Measurements from ENCODE around the gene KRT37. TPM values are rescaled to one million over a fixed set of nuclear protein-coding genes. Genes with fewer than 3 reads are reported as not detected.

The KRT37 gene
- not detected in 2 replicates for total RNA-seq

DNA sequence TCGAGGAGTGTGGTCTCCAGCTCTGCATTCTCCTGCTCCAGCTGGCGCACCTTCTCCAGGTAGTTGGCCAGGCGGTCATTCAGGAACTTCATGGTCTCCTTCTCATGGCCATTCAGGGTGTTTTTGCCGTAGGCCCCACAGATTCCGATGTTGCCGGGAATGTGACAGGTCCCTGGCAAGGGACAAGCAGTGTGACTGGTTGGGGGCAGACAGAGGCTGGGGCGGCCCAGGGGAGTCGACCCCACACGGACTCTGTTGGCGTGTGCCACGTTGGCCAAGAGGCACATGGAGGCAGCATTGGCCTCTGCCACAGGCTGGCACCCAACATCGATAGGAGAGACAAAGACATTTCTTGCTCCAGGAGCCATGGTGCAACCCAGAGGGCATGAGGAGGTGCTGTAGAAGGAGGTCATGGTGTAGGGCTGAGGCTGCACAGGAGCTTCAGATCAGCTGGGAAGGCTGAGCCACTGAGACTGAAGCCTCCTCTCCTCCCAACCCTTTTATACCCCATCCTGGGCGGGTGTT lies at the start of gene KRT37:
Gene KRT37, minus strand, starts transcription at position 475 of the 525 bp plus-strand sequence. Its CDS starts 62 bp downstream, at position 413.

DNA sequence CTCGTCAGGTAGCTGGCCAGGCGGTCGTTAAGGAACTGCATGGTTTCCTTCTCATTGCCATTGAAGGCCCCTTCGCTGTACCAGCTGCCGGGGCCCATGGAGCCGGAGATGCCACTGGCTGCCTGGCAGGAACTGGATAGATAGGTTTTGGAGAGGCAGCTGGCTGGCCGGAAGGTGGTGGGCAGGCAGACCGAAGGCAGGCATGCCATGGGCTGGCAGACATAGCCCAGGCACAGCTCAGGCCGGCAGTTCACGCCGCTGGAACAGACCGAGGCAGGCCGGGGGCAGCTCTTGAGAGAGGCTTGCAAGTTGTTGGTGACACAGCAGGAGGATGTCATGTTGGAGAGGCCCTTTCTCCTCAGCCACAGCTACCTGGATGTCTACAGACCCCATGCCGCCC lies 42.6 kb upstream of the KRT37 start, which contains the start of gene KRT32:
Gene KRT32, minus strand, starts transcription at position 399 of the 400 bp plus-strand sequence. Its CDS starts 61 bp downstream, at position 338.

DNA sequence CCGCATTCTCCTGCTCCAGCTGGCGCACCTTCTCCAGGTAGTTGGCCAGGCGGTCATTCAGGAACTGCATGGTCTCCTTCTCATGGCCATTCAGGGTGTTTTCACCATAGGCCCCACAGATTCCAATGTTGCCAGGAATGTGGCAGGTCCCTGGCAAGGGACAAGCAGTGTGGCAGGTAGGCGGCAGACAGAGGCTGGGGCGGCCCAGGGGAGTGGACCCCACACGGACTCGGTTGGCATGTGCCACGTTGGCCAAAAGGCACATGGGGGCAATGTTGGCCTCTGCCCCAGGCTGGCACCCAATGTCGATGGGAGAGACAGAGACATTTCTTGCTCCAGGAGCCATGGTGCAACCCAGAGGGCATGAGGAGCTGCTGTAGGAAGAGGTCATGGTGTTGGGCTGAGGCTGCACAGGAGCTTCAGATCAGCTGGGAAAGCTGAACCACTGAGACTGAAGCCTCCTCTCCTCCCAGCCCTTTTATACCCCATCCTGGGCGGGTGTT lies 16.2 kb upstream of the KRT37 start, which contains the start of gene KRT38:
Gene KRT38, minus strand, starts transcription at position 453 of the 503 bp plus-strand sequence. Its CDS starts 62 bp downstream, at position 391.

DNA sequence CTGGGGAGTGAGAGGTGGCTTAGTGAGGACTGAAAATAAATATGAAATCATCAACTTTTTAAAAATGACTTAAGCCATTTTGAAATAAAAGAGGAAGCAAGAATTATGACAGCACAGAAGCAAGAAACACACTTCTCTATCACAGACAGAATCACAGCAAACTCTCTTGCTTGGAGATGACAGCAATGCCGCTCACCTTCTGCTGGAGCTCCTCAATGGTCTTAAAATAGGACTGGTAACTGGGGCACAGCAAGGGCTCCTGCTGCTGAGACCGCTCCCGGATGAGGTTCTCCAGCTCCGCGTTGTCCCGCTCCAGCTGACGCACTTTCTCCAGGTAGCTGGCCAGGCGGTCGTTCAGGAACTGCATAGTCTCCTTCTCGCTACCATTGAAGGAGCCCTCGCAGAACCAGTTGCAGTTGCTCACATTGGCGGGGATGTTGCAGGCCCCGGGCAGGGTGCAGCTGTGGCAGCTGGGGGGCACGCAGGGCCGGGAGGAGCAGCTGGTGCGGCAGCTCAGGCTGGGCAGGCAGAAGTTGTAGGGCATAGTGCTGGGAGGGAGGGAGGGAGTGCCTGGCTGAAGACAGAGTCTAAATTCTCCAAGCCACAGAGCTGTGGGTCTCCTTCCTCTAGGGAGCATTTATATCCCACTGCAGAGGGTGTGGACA lies 27.3 kb downstream of the KRT37 start, which contains the start of gene KRT31:
Gene KRT31, minus strand, starts transcription at position 613 of the 665 bp plus-strand sequence. Its CDS starts 69 bp downstream, at position 544.

DNA sequence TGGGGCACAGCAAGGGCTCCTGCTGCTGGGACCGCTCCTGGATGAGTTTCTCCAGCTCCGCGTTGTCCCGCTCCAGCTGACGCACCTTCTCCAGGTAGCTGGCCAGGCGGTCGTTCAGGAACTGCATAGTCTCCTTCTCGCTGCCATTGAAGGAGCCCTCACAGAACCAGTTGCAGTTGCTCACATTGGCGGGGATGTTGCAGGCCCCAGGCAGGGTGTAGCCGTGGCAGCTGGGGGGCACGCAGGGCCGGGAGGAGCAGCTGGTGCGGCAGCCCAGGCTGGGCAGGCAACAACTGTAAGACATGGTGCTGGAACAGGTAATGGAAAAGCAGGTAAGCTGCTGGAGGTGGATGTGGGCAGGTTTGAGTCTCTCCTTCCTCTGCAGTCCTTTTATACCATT lies 42.4 kb downstream of the KRT37 start, which contains the start of gene KRT34:
Gene KRT34, minus strand, starts transcription at position 364 of the 400 bp plus-strand sequence. Its CDS starts 60 bp downstream, at position 304.

Other genes starting within 250 kb of the KRT37 start
- gene KRTAP4-2, start 246.4 kb downstream of the KRT37 start, total RNA-seq = not detected in 2 replicates
- gene KRTAP4-1, start 239.7 kb downstream of the KRT37 start, total RNA-seq = not detected in 2 replicates
- not detected in 2 replicates for gene KRTAP9-1, start 234.7 kb downstream of the KRT37 start, total RNA-seq
- not detected in 2 replicates for gene KRTAP9-2, start 197.9 kb downstream of the KRT37 start, total RNA-seq
- not detected in 2 replicates for gene KRTAP9-3, start 192.1 kb downstream of the KRT37 start, total RNA-seq
- not detected in 2 replicates for gene KRTAP9-8, start 186.6 kb downstream of the KRT37 start, total RNA-seq
- gene KRTAP9-4, start 174.9 kb downstream of the KRT37 start, total RNA-seq = not detected in 2 replicates
- not detected in 2 replicates for gene KRTAP9-9, start 169.2 kb downstream of the KRT37 start, total RNA-seq
- not detected in 2 replicates for gene KRTAP9-6, start 159.2 kb downstream of the KRT37 start, total RNA-seq
- not detected in 2 replicates for gene KRTAP9-7, start 148.9 kb downstream of the KRT37 start, total RNA-seq
- not detected in 2 replicates for gene KRTAP29-1, start 121.7 kb downstream of the KRT37 start, total RNA-seq
- not detected in 2 replicates for gene KRTAP16-1, start 115.3 kb downstream of the KRT37 start, total RNA-seq
- gene KRTAP17-1, start 108.9 kb downstream of the KRT37 start, total RNA-seq = not detected in 2 replicates
- gene KRT33A, start 73.8 kb downstream of the KRT37 start, total RNA-seq = not detected in 2 replicates
- not detected in 2 replicates for gene KRT33B, start 54.8 kb downstream of the KRT37 start, total RNA-seq
- gene KRT34, start 42.3 kb downstream of the KRT37 start, total RNA-seq = not detected in 2 replicates
- gene KRT31, start 27.0 kb downstream of the KRT37 start, total RNA-seq = not detected in 2 replicates
- gene KRT38, start 16.4 kb upstream of the KRT37 start, total RNA-seq = not detected in 2 replicates
- not detected in 2 replicates for gene KRT32, start 42.8 kb upstream of the KRT37 start, total RNA-seq
- gene KRT35, start 56.6 kb upstream of the KRT37 start, total RNA-seq = not detected in 2 replicates
- gene KRT36, start 65.3 kb upstream of the KRT37 start, total RNA-seq = not detected in 2 replicates
- gene KRT13, start 81.0 kb upstream of the KRT37 start, total RNA-seq = not detected in 2 replicates
- gene KRT15, start 94.3 kb upstream of the KRT37 start, total RNA-seq = not detected in 2 replicates
- 33.3 and 57.3 TPM in 2 replicates for gene KRT19, start 103.7 kb upstream of the KRT37 start, total RNA-seq
- not detected in 2 replicates for gene KRT9, start 147.5 kb upstream of the KRT37 start, total RNA-seq
- gene KRT14, start 162.3 kb upstream of the KRT37 start, total RNA-seq = 0.12 and 0.26 TPM in 2 replicates
- gene KRT16, start 188.2 kb upstream of the KRT37 start, total RNA-seq = 0.17 TPM in 1 of 2 replicates, not detected in the other
- 2.5 TPM in 1 of 2 replicates, not detected in the other for gene KRT17, start 200.0 kb upstream of the KRT37 start, total RNA-seq

Measured in pericardium fibroblast (primary cell).